Motor neuron (in vitro differentiated cells): ENCODE results near the gene BRPF3. TPM values are rescaled to one million over a fixed set of nuclear protein-coding genes. Genes with fewer than 3 reads are reported as not detected.

Experiments used
- ATAC-seq, 8 experiments: fragments of 200-7000 bp; cut with Tn5 transposase; replicated peaks in 6 of 8; 2 replicates each; pipeline ENCODE4 v1.8.0; 2021; ENCODE audit warnings: mild to moderate bottlenecking in 8 of 8, moderate library complexity in 8 of 8
- H3K27ac ChIP-seq, 2 donors: fragments of 250-450 bp; sonication (Bioruptor Pico); 2 replicates each; pipeline ENCODE4 v1.9.0; 2021; ENCODE audit warnings: antibody characterized with exemption in 2 of 2, mild to moderate bottlenecking in 2 of 2, moderate library complexity in 1 of 2
- H3K4me1 ChIP-seq, 2 donors: fragments of 250-450 bp; sonication (Bioruptor Pico); replicated peaks in 1 of 2; 2 replicates each; pipeline ENCODE4 v1.6.1; 2021; ENCODE audit warnings: antibody characterized with exemption in 2 of 2, mild to moderate bottlenecking in 2 of 2, moderate library complexity in 1 of 2
- H3K4me3 ChIP-seq, 5 donors: fragments of 250-450 bp; sonication (Bioruptor Pico); 2 replicates each; pipeline ENCODE4 v1.9.0; 2021; ENCODE audit warnings: antibody characterized with exemption in 5 of 5, mild to moderate bottlenecking in 5 of 5, moderate library complexity in 4 of 5
- WGBS, 10 experiments: fragments of 450-650 bp; shearing (Covaris generic); methylation state at CpG; one replicate each; pipeline ENCODE4 v1.0.0; 2022; 5-methylcytosine and 5-hydroxymethylcytosine counted together
- in situ Hi-C, 9 experiments: fragments of 400-800 bp; cut with MboI; loops; one replicate each; pipeline ENCODE4 v1.15.0; 2021; ENCODE audit warnings: low sequenced_read_pairs in 9 of 9, low pct_unique_long_range_greater_than_20kb in 2 of 9; ENCODE audit not compliant: unreplicated experiment in 9 of 9
- total RNA-seq, 8 experiments: library from RNA; unstranded; fragments of 300-600 nt; gene quantifications; 2 replicates each; pipeline versions ENCODE4 v1.2.3 to v1.2.4, GENCODE V29; 2022

Gene BRPF3
- total RNA-seq, 8 experiments from 2014 or later, result 8.9 to 32.4 (median 15.9) TPM

- ATAC-seq, result no peak
- Histone ChIP-seq H3K27ac (no peak overlapping the region), H3K4me3 (no peak overlapping the region), H3K4me1 (peaks cover 4 to 7% of the 10 kb centered on the region in 2 donors)
- WGBS, 10 experiments, result 42 to 100% (median 75%) methylated on average over 1 to 3 of the region's 3 CpGs; no CpG with 5 or more reads in 1 of the 10 experiments
- in situ Hi-C loops, result no loop called here
Observed at GRCh38 chr6:36243562-36244212, 47.1 kb downstream of the BRPF3 start.

GRCh38 chr6:36244641-36245280 is 48.2 kb downstream of the BRPF3 start:
- no peak for ATAC-seq
- in situ Hi-C loops, result no loop called here
- H3K4me3 ChIP-seq, result no peak overlapping the region
- no peak overlapping the region for H3K27ac ChIP-seq
- H3K4me1 ChIP-seq, result peaks cover 4 to 7% of the 10 kb centered on the region in 2 donors
- WGBS, 10 experiments, result 53 to 100% (median 80%) methylated on average over 1 to 6 of the region's 8 CpGs; no CpG with 5 or more reads in 1 of the 10 experiments

GRCh38 chr6:36245572-36246061 is 49.1 kb downstream of the BRPF3 start:
- WGBS, 10 experiments, result 17 to 100% (median 76%) methylated on average over 1 to 5 of the region's 8 CpGs; no CpG with 5 or more reads in 2 of the 10 experiments
- Histone ChIP-seq H3K4me3 (no peak overlapping the region), H3K4me1 (peaks cover 4 to 7% of the 10 kb centered on the region in 2 donors), H3K27ac (no peak overlapping the region)
- in situ Hi-C loops, result no loop called here
- ATAC-seq, result peak in 1 of 8 experiments; percentile 22

- in situ Hi-C loops, result no loop called here
- WGBS, 10 experiments, result 81 to 95% (median 89%) methylated on average over 4 to 19 of the region's 22 CpGs
- H3K27ac ChIP-seq, result no peak overlapping the region
- ATAC-seq, result no peak
- H3K4me1 ChIP-seq, result peaks cover 4 to 7% of the 10 kb centered on the region in 2 donors
- no peak overlapping the region for H3K4me3 ChIP-seq
Observed at GRCh38 chr6:36246506-36247268, 50.1 kb downstream of the BRPF3 start.

- Histone ChIP-seq H3K4me3 (no peak overlapping the region), H3K4me1 (peaks cover 4 to 7% of the 10 kb centered on the region in 2 donors), H3K27ac (no peak overlapping the region)
- ATAC-seq, result no peak
- 70 to 100% (median 89%) methylated on average over 1 to 6 of the region's 6 CpGs; no CpG with 5 or more reads in 4 of the 10 experiments for WGBS, 10 experiments
- in situ Hi-C loops, result no loop called here
Observed at GRCh38 chr6:36247693-36248092, 51.1 kb downstream of the BRPF3 start.

- H3K4me3 ChIP-seq, result no peak overlapping the region
- in situ Hi-C loops, result no loop called here
- ATAC-seq, result no peak
- WGBS, 10 experiments, result 40 to 100% (median 91%) methylated on average over 1 of the region's 1 CpG; no CpG with 5 or more reads in 6 of the 10 experiments
- no peak overlapping the region for H3K27ac ChIP-seq
- H3K4me1 ChIP-seq, result peaks cover 4 to 7% of the 10 kb centered on the region in 2 donors
Observed at GRCh38 chr6:36248980-36249379, 52.4 kb downstream of the BRPF3 start.

GRCh38 chr6:36249536-36249935 is 53.0 kb downstream of the BRPF3 start:
- H3K4me3 ChIP-seq, result no peak overlapping the region
- in situ Hi-C loops, result no loop called here
- peaks cover 4 to 7% of the 10 kb centered on the region in 2 donors for H3K4me1 ChIP-seq
- 50 to 100% (median 83%) methylated on average over 2 to 5 of the region's 5 CpGs; no CpG with 5 or more reads in 1 of the 10 experiments for WGBS, 10 experiments
- no peak for ATAC-seq
- no peak overlapping the region for H3K27ac ChIP-seq

- WGBS, 10 experiments, result 80 to 100% (median 89%) methylated on average over 1 to 2 of the region's 2 CpGs; no CpG with 5 or more reads in 6 of the 10 experiments
- no peaks in the 10 kb centered on the region for H3K4me1 ChIP-seq
- no peak overlapping the region for H3K27ac ChIP-seq
- in situ Hi-C loops, result no loop called here
- peak in 2 of 8 experiments; percentile 41 to 42 for ATAC-seq
- H3K4me3 ChIP-seq, result no peak overlapping the region
Observed at GRCh38 chr6:36252005-36252404, 55.5 kb downstream of the BRPF3 start.

GRCh38 chr6:36263390-36264000 is 67.0 kb downstream of the BRPF3 start:
- ATAC-seq, result peak in 2 of 8 experiments; percentile 38 to 48
- H3K27ac ChIP-seq, result no peak overlapping the region
- H3K4me3 ChIP-seq, result no peak overlapping the region
- WGBS, 10 experiments, result 0 to 93% (median 54%) methylated on average over 1 to 6 of the region's 9 CpGs
- H3K4me1 ChIP-seq, result peaks cover 6 to 16% of the 10 kb centered on the region in 2 donors
- in situ Hi-C loops, result no loop called here

- no peak for ATAC-seq
- peaks cover 6 to 16% of the 10 kb centered on the region in 2 donors for H3K4me1 ChIP-seq
- in situ Hi-C loops, result no loop called here
- no peak overlapping the region for H3K4me3 ChIP-seq
- no peak overlapping the region for H3K27ac ChIP-seq
- WGBS, 10 experiments, result 43 to 86% (median 69%) methylated on average over 1 of the region's 1 CpG; no CpG with 5 or more reads in 6 of the 10 experiments
Observed at GRCh38 chr6:36265744-36266143, 69.2 kb downstream of the BRPF3 start.

- in situ Hi-C loops, result no loop called here
- WGBS, 10 experiments, result 64 to 90% (median 87%) methylated on average over 2 to 10 of the region's 13 CpGs; no CpG with 5 or more reads in 4 of the 10 experiments
- Histone ChIP-seq H3K4me3 (no peak overlapping the region), H3K27ac (no peak overlapping the region), H3K4me1 (peaks cover 4 to 11% of the 10 kb centered on the region in 2 donors)
- no peak for ATAC-seq
Observed at GRCh38 chr6:36266913-36267644, 70.5 kb downstream of the BRPF3 start.
